HG03571 (cell line): Measurements from ENCODE around the gene SASH1.
A peak's percentile ranks its signal among the peaks of the same experiment; 100 is the strongest.

Experiments
- ATAC-seq: cut with Tn5 transposase; IDR thresholded peaks from one replicate; pipeline ENCODE4 v1.9.1; 2021; ENCODE audit not compliant: unreplicated experiment

Gene SASH1

DNA sequence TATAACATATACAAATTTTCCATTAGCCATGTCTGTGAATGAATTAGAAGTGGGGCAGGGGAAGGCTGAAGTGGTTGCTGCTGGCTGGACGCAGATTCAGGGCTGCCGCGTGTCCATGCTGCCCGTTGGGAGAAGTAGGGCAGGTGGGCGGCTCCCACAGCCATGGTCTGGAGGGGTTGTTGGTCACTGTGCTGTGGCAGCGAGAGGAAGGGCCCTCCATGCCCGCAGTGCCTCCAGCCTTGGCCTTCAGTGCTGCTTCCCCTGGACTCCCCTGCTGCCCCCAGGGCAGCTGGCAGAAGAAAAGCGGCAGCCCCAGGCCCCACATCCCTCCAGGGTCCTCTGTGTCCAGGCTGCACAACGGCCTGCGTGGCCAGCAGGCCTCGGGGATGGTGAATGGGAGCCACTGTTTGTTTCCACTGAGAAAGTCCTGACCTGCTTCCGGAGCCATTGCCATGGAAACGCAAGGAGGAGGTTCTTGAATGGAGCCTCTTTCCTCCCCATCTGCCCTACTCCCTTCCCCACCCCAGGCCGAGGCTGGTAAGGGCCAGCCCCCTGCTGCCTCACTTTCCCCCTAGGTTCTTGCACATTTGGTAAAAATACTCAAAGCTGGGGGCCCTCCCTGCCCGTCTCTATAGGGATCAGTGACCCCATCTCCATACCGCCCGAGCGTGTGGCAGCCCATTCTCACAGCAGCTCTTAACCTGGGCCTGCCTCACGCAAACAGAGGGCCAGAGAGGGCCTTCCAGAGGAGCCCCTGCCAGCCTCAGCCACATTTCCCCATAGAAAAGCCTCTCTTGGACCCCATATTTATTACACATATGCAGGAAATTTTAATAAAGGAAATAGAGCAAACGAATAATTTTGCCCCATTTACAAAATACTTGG is 113.3 kb downstream of the SASH1 start:
- no peak for ATAC-seq

DNA sequence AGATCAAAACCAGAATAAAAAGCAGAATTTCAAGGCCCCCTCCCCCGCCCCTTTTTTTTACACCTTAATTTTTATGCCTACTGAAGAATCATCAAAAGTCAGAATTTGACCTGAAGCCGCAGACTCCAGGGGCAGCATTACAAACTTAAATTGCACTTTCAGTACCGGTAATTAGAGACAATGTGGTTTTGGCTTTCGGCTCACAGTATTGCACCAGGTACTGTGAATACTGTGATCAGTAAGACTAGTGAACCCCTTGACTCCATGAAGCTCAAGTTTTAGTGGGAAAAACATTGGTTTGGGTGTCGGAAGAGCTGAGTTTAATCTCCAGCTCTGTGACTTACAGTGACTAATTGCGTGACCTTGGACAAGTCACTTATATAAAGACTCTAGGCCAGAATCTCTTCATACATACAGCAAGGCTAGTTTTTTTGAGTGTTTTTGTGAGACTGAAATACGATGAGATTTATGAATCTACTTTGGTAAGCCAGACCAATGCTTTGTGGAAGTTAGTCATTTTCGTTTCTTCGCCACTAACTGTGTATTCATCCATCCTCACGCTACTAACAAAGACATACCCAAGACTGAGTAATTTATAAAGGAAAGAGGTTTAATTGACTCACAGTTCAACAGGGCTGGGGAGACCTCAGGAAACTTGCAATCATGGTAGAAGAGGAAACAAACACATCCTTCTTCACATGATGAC is 114.7 kb downstream of the SASH1 start:
- ATAC-seq: no peak

DNA sequence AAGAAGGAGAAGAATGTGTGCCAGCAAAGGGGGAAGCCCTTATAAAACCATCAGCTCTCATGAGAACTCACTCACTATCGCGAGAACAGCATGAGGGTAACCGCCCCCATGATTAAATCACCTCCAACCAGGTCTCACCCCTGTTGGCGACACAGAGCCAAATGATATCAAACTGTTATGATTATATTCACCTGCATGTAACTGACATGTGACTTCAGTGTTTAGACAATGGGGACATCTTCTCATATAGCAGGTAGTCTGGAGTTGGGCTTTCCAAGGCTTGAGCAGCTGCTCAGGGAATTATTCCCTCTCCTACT is 115.2 kb downstream of the SASH1 start:
- no peak for ATAC-seq

DNA sequence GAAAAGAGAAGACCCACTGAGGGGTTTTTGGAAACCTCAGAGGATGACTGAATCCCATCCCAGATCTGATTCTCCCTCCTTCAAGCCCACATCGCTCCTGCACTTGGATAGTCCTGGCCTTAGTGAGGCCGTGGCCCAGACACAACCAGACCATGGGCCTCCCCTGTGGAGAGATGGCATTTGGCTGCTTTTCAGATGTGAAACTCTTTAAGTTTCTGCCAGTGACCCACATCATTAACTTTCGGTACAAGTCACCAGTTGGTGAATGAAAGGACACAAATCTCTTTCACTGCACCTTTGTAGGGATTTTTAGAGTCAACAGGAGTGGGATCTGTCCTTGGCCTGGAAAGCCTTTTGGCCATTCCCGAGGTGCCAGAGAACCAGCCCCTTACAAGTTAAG is 116.6 kb downstream of the SASH1 start:
- no peak for ATAC-seq

DNA sequence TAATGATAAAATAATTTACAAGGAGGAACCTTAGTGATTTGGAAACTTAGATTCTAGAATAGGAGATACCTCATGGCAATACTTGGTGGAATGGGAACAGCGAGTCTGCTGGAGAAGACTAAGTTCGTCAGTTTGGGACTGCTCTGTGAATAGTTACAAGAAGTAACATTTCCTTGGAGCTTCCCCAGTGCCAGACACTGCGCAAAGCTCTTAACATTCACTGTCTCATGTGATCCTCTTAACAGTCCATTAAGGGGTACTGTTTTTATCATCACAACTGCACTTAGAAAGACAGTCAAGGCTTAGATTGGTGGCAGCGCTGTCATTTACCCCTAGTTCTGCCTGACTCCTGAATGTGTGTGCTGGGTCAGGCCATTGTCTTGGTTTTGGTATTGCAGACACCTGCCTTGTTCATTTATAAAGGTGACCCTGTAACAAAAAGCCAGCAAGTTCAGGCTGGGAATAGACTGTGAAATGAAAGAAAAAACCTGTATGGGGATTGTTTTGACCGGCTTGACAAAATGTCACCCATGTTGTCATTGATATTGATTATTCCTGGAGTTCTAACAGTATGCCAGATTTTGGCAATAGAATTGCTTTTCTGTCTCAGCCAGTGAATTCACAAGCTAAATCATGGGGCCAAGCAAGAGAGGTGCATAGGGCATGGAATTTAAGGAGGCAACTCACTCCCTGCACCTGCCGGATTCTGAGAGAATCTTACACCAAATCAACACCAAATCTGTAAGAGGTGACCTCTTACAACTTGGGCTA is 118.4 kb downstream of the SASH1 start:
- no peak for ATAC-seq

DNA sequence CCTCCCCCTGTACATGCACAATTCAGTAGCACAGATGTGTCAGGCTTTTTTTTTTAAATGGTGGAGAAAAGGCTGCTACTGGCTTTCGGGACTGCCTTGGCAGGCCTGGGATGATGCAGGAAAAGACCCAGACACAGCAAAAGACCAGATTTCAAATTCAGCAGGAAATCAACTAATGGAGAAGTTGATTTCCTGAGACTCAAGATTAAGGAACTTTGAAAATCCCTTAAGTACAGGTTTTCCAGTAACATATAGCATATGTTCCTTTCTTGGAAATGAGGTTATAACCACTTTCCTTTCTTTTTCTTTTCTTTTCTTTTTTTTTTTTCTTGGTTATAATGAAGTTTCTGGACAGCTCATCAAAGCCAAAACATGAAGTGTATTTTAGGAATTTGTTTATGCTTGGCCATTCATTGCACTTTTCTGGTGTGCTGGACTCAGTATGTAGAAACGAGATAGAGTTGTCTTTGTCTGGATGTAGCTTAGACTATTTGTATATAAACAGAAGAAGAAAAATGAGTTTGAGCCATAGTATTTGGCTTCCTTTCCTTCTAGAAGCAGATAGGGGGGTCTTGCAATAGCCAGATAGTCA is 119.4 kb downstream of the SASH1 start:
- ATAC-seq: no peak

DNA sequence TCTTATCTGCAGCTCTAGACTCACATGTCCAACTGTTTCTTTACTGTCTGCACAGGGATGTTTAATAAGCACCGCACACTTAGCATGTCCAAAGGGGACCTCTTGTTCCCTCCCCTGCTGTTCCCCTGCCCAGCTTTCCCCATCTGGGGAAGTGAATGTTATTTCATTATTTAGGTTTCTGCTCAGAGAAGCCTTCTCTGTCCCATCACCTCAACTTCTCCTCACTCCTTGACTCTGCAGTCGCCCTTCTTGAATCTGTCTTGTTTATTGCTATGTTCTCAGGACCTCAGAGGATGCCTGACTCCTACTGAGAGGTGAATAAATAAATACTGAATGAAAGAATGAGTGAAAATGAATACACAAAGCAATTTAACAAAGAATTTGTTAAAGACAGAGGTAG is 121.0 kb downstream of the SASH1 start:
- no peak for ATAC-seq

DNA sequence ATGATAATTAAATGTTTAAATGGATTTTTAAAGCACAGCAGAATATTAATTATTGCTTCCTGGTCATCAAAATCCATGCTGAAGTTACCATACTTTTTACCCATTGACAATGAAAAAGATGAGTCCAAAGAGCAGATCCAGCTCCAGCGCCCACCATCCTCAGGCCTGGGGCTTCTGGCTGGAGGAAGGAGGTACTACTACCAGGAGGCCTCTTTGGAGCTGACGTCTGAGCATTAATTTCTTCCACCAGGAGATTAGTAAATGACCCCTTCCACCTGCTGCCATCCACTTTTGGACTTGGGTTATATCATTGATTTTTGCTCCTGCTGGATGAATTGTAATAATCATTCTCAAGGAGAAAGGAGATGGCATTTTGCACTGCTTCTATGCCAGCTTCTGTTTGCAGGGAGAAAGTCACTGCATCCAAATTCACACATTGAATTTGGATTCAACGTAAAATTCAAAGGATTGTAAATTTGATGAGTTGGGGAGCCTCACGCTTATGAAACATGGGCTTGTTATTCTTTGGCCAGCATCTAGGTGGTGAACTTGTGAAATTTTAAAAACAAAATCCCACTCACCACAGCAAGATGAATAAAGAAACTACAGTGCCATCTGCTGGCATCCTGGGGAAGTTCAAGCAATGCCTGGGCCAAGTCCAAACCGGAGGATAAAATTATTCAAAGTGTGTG is 121.8 kb downstream of the SASH1 start:
- peak; percentile 48 for ATAC-seq

DNA sequence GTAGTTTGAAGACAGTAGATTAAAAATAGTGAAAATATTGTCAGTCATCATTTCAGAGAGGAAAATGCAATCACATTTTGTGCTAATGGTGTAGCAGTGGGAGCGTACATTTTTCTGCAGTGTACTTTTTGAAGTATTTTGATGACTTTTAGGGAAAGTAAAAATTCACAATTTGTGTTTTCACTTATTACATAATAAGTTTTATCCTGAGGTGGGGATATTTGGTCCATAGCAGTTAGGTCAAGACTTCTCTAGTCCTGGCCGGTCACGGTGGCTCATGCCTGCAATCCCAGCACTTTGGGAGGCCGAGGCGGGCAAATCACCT is 122.3 kb downstream of the SASH1 start:
- no peak for ATAC-seq

DNA sequence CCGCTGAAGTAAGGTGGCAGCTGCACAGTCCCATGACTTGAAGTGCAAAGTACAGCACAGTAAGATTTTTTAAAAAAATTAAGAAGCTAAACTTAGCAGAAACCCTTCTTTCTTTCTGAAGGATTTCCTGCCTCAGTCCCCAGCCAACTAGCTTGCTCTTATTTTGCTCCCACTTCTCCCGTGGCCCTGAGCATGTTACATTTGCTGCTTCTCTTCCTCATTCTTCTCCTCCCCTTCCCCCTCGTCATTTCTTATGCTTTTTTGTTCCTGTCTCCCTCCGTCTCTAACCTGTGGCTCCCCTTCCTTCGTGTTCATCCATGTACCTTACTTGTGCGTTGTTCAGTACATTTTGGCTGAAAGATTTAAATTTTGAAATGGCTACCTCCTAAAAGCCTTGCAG is 123.0 kb downstream of the SASH1 start:
- no peak for ATAC-seq

DNA sequence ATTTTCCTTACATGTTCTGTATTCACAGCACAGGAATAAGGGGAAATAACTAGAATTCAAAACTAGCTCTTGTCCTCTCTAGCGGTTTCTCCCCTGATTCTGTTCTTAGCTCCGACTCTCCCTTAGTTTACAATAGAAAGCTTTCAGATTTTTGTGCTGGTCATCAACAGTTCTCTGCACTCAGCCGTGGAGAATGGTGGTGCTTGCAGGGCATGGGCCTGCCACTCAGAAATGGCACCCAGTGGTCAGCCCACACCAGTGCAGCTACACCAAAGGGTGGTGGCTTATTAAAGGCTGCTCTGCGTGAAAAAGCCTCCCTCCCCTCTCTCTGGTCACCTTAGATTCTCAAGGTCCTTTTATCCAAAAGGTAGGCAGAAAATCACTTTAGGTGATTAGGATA is 123.5 kb downstream of the SASH1 start:
- no peak for ATAC-seq

DNA sequence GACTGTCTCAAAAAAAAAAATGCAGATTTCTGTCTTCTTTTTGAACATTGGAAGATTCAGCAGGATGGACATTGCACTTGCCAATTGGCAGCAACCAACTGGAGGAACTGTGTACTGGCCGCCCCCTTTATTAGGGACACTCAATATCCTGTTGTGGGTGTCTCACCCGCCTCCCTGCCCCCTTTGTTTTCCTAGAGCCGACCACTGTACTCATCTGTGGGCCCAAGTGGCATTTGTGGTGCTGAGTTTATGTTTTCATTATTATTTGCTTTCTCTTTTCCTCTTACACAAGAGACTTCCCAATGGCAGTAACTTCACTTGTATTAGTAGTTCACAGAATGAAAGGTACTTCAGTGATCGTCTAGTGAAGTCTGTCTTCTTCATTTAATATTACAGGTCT is 125.3 kb downstream of the SASH1 start:
- no peak for ATAC-seq

DNA sequence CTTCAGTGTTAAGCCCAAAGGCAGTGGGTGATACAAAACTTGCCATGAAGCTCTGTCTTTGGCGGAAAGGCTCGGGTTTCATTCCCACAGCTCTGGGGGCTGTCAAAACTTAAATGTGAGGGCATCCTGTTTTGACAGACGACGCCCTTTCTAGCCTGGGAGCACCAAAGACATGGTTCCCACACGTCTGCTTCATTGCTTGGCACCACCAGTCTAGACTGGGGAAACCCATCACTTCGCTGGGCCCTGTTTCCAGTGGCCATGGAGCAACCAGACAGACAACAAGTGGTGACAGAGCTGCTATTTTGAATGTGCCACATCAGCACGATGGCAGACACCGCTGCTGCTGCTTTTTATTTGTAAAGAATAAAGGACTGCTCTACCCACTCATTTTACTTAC is 127.5 kb downstream of the SASH1 start:
- no peak for ATAC-seq

DNA sequence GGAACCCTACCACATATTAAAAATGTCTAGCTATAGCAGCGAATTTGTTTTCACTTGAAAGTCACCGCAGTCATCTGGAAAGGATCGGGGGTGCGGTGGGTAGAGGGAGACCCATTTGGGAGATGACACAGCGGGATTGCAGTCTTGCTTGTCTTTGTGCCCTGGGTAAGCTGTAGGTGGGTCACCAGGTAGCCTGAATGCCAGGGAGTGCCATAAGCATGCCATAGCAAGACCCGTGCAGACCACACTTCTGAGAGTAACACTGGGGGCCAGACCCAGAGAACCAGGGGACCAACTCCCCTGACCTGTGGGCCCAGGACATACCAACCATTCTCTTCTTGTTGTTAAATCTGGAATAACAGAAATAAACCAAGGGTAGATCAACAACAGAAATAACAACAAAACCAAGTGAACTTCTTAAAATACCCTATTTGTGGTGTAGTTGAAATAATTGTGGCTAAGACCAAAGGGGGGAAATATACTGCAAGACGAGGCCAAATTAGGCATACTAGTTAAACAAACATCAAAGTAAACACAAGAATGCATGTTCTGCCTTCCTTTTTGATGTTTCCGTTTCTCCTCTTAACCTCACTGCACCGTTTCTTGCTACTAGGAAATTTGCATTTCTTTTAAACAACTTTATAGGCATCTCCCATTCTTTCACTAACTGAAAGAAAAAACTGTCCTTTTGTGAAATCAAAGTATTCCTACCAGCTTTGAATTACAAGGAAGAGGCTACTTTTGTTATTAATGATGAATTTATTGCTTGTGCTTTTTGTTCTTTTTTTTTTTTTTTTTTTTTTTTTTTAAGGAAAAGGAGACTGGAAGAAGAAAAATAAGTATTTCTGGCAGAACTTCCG is 128.2 kb downstream of the SASH1 start:
- no peak for ATAC-seq

DNA sequence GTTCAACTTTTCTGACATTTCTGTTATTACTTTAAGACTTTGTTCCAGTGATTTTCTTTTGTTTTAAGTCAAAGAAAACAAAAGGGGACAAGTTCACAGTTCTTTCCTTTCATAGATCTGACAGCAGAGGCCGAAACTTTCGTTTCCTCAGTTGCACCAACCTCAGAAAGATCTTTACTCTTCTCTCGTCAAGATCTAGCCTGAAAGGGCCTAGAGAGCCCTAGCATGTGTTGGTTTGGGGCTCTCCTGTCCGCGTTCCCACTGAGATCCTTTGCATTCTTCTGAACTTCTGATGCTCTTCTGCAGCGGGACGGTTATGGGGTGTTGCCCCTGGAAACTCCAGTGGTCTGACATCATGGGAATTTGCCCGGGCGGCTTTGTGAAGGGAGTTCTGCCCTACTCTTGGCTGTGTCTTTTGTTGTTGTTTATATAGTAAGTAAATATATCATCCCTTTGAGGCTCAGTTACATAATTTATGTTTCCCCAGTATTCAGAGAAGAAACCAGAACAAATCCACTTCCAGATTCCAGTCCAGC is 129.1 kb downstream of the SASH1 start:
- no peak for ATAC-seq

DNA sequence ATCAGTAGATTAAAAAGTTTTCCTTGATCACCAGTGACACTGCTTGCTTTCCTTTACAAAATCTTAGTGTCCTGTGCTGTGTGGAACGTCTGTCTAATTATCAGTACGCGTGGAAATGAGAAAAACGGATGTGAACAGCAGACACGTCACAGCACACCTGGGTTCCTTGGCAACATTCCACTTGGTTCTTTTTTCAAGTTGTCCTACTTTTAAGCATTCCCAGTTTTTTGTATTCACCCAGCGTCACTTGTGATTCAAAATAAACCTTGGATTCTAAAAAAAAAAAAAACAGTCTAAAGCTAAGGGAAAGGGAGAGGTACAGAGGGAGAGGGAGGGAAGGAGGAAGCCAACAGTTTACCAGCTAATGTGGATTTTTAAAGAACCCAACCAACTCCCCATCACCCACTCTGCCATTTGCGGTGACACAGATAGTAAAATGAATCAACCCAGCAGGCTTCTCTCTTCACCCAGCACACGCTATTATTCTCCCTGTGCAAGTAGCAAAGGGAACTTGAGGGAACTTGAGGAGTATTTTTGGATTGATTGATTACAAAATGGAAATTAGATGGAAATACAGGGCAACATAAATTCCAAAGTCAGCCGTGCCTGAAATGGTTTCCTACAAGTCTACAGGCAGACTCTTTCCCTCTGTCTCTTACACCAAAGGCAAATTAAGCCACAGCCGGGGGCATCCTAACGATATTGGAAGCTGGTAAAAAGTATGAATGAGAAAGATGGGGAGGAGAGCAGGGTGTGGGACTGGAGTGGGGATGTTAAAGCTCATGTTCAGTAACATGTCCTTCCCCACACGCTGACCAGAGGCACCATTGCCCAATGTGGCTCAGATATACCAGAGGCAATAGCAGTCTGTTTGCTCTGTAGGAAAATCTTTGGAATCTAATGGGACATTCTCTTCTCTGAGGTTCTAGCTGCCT is 129.8 kb downstream of the SASH1 start:
- no peak for ATAC-seq

DNA sequence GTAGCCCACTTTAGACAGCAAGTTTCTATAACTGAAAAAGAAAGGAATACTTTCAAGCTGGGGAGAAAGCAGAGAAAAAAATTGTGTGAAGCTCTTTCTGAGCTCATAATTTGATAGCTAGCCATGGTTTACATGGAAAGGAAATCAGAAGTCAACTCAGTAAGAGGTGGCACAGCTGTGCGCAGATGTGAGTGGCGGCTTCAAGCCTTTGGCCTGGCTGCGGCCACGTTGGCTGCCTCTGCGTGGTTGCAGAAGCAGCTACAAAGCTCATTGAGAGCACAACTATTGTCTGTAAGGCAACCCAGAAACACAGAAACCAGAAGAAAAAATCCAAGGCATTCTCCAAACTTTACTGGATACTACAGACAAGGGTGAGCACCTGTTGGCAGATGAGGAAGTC is 136.9 kb downstream of the SASH1 start:
- no peak for ATAC-seq

DNA sequence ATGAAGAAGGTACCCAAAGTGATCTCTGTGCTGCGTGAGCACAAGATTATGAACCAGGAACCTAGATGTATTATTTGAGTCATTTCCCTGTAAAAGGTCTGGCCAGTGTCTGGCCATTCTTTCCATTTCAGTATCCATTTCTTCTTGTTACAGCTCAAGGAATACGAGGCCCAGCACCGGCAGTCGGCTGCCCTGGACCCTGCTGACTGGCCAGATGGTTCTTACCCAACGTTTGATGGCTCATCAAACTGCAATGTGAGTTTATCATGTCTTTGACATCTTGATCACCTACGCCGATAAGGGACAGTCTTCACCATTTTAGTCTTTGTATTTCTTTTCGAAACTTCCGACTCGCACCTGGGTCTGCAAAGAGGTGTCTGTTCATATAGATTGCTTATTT is 144.8 kb downstream of the SASH1 start:
- ATAC-seq: no peak
